Calu3 (cell line): ENCODE data around the gene HSD3B2. TPM values are rescaled to one million over a fixed set of nuclear protein-coding genes. Genes with fewer than 3 reads are reported as not detected.

ENCODE experiments used
- BruUV-seq: library from RNA; stranded (reverse); fragments of 400-500 nt; replicated peaks from 2 replicates; lab custom pipeline; 2021; lab: Mats Ljungman, UMichigan
- CTCF ChIA-PET: fragments of 300-600 bp; sonication (Branson Sonifier 250); formaldehyde crosslinking; loops from one replicate; lab custom pipeline; 2022; ENCODE audit warnings: antibody characterized with exemption; lab: Charles Lee
- DNase-seq: peaks from one replicate; pipeline ENCODE4 v3.0.0; 2022
- H3K27ac Mint-ChIP-seq: one replicate; pipeline ENCODE4 v1.8.0; 2022; ENCODE audit warnings: mixed read lengths; ENCODE audit not compliant: unreplicated experiment
- H3K27me3 Mint-ChIP-seq: one replicate; pipeline ENCODE4 v1.8.0; 2022; ENCODE audit warnings: mixed read lengths; ENCODE audit not compliant: unreplicated experiment
- H3K36me3 Mint-ChIP-seq: one replicate; pipeline ENCODE4 v1.8.0; 2022; ENCODE audit warnings: mild to moderate bottlenecking, moderate library complexity, mixed read lengths; ENCODE audit not compliant: insufficient read depth, unreplicated experiment
- H3K4me1 Mint-ChIP-seq: one replicate; pipeline ENCODE4 v1.8.0; 2022; ENCODE audit warnings: mild to moderate bottlenecking, low read depth, mixed read lengths; ENCODE audit not compliant: unreplicated experiment
- H3K4me3 Mint-ChIP-seq: one replicate; pipeline ENCODE4 v1.8.0; 2022; ENCODE audit warnings: mild to moderate bottlenecking, low read depth, moderate library complexity, mixed read lengths; ENCODE audit not compliant: unreplicated experiment
- H3K9me3 Mint-ChIP-seq: one replicate; pipeline ENCODE4 v1.8.0; 2022; ENCODE audit warnings: low read depth, mixed read lengths; ENCODE audit not compliant: unreplicated experiment
- intact Hi-C: fragments of 100-400 bp; cut with micrococcal nuclease; formaldehyde crosslinking; loops from one replicate; pipeline ENCODE4 v1.10.0; 2022; ENCODE audit not compliant: unreplicated experiment
- total RNA-seq: library from RNA; stranded (reverse); gene quantifications from 2 replicates; pipeline ENCODE4 v1.2.3, GENCODE V29; 2022
- TF ChIP-seq, protein P1 (sequence below): fragments of 200-600 bp; IDR thresholded peaks from one replicate; pipeline ENCODE4 v1.8.0; 2022; ENCODE audit warnings: antibody characterized with exemption; ENCODE audit not compliant: unreplicated experiment

Gene HSD3B2
- total RNA-seq, 1 experiment from 2014 or later: not detected

DNA sequence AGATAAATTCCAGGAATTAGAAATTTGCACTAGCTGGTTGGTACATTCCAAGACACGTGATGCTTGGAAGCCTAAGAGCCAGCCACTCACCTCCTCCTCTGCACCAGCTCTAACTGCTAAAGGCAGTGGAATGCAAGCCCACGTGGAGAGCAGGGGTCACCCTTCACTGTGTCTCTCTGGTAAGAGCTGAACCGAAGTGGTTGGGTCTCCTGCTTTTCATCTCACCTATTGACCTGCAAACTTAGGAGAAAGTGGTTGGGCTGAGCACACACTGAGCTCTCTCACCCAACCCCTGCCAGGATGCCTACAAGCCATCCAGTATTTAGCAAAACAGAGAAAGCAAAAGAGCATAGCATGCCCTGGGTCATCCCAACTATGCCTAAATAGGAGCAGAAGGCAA, 27.1 kb upstream of the HSD3B2 start:
- intact Hi-C loops: no loop called here
- TF ChIP-seq, protein P1, sequence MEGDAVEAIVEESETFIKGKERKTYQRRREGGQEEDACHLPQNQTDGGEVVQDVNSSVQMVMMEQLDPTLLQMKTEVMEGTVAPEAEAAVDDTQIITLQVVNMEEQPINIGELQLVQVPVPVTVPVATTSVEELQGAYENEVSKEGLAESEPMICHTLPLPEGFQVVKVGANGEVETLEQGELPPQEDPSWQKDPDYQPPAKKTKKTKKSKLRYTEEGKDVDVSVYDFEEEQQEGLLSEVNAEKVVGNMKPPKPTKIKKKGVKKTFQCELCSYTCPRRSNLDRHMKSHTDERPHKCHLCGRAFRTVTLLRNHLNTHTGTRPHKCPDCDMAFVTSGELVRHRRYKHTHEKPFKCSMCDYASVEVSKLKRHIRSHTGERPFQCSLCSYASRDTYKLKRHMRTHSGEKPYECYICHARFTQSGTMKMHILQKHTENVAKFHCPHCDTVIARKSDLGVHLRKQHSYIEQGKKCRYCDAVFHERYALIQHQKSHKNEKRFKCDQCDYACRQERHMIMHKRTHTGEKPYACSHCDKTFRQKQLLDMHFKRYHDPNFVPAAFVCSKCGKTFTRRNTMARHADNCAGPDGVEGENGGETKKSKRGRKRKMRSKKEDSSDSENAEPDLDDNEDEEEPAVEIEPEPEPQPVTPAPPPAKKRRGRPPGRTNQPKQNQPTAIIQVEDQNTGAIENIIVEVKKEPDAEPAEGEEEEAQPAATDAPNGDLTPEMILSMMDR: no peak
- Mint-ChIP-seq H3K27ac (no peak overlapping the region), H3K27me3 (no peaks in the 10 kb centered on the region), H3K36me3 (no peaks in the 10 kb centered on the region), H3K4me3 (no peak overlapping the region), H3K9me3 (no peaks in the 10 kb centered on the region), H3K4me1 (no peaks in the 10 kb centered on the region)
- CTCF ChIA-PET: no interaction called here
- no TSS peak for BruUV-seq
- no peak for DNase-seq

DNA sequence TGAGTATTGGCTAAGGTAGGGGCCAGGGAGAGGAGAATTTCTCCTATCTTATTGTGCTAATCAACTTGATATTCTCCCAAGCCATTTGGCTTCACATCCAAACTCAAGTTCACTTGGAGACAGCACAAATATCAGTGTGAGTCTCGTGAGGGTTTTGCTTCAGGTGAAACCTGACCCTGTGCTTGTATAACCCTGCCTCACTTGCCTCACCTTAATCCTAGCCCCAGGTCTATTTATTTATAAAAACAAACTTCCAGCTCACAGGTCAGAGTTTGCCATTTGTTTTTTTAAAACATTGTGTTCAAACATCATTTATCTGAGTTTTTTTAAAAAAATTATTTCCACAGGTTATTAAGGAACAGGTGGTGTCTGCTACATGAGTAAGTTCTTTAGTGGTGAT, 26.5 kb upstream of the HSD3B2 start:
- no TSS peak for BruUV-seq
- Mint-ChIP-seq H3K4me3 (no peak overlapping the region), H3K4me1 (no peaks in the 10 kb centered on the region), H3K27ac (no peak overlapping the region), H3K27me3 (no peaks in the 10 kb centered on the region), H3K36me3 (no peaks in the 10 kb centered on the region), H3K9me3 (no peaks in the 10 kb centered on the region)
- intact Hi-C loops: no loop called here
- CTCF ChIA-PET: no interaction called here
- TF ChIP-seq, protein P1: no peak
- no peak for DNase-seq

DNA sequence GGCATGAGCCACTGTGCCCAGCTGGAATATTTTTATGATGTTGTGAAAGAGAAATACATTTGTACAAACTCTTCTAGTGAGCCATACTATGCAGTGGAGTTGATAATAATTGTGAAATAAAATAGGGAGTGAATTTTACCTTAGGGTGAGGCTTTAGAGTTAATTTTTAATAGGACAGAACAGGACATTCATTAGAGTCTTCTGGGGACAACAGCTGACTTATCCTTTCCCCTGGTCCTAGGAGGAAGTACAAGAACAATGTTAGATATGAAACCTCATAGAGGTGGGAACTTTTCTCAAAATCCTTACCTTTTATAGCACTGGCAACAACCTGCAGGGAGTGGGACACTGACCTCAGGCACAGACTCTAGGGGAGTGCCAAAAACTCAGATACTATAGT, 24.4 kb upstream of the HSD3B2 start:
- BruUV-seq: no TSS peak
- CTCF ChIA-PET: no interaction called here
- DNase-seq: no peak
- Mint-ChIP-seq H3K27ac (no peak overlapping the region), H3K27me3 (no peaks in the 10 kb centered on the region), H3K4me1 (no peaks in the 10 kb centered on the region), H3K4me3 (no peak overlapping the region), H3K9me3 (no peaks in the 10 kb centered on the region), H3K36me3 (no peaks in the 10 kb centered on the region)
- TF ChIP-seq, protein P1: no peak
- intact Hi-C loops: no loop called here

DNA sequence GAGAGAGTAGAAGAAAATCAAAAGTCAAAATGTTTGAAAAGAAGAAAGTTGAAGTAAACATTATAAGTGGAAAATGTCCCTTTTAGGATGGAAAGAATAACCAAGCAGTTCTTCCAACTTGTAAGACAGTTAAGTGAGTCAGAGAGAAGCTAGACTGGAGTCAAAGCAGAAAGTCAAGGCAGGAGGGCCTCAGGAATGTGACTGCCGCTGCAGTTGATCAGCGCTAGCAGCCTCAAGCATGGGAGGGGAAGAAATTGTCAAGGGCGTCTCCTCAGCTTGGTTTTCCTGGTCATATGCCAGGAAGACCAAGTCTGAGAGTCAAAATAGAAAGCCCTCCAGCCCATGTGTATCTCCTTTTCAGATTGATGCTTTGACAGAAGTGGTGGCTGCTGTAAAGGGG, 23.2 kb upstream of the HSD3B2 start:
- TF ChIP-seq, protein P1: no peak
- CTCF ChIA-PET: no interaction called here
- Mint-ChIP-seq H3K4me3 (no peak overlapping the region), H3K27me3 (no peaks in the 10 kb centered on the region), H3K36me3 (no peaks in the 10 kb centered on the region), H3K9me3 (no peaks in the 10 kb centered on the region), H3K4me1 (no peaks in the 10 kb centered on the region), H3K27ac (no peak overlapping the region)
- BruUV-seq: no TSS peak
- no peak for DNase-seq
- intact Hi-C loops: no loop called here

DNA sequence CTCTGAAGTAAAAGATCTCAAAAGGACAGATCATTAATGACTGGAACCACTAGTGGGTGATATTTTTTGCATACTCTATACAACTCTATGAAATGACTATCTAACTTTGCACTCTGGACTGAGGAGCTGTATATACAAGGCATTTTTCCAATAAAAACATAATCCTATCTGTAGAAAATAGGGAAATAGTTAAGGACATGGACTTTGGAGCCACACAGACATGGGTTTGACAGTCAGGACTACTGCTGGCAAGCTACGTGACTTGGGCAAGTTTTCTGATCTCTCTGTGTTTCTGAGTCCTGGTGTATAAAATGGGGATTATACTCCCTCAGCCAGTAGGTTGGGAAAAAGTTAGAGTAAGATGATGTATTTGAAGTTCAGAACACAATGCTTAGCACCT, 20.9 kb upstream of the HSD3B2 start:
- H3K27me3 Mint-ChIP-seq: no peaks in the 10 kb centered on the region
- no peaks in the 10 kb centered on the region for H3K4me1 Mint-ChIP-seq
- no peaks in the 10 kb centered on the region for H3K36me3 Mint-ChIP-seq
- intact Hi-C loops: no loop called here
- CTCF ChIA-PET: no interaction called here
- no TSS peak for BruUV-seq
- H3K4me3 Mint-ChIP-seq: no peak overlapping the region
- TF ChIP-seq, protein P1: no peak
- no peak overlapping the region for H3K27ac Mint-ChIP-seq
- no peak for DNase-seq
- H3K9me3 Mint-ChIP-seq: no peaks in the 10 kb centered on the region
